GM12872 (cell line): Measurements from ENCODE around the gene VENTX.

ENCODE experiments used
- TF ChIP-seq, protein P1 (sequence below): IDR thresholded peaks from 3 replicates; pipeline ENCODE4 v1.5.1; 2011; ENCODE audit warnings: low read depth, mild to moderate bottlenecking, low read length, moderate library complexity; ENCODE audit not compliant: insufficient read depth

Gene VENTX

DNA sequence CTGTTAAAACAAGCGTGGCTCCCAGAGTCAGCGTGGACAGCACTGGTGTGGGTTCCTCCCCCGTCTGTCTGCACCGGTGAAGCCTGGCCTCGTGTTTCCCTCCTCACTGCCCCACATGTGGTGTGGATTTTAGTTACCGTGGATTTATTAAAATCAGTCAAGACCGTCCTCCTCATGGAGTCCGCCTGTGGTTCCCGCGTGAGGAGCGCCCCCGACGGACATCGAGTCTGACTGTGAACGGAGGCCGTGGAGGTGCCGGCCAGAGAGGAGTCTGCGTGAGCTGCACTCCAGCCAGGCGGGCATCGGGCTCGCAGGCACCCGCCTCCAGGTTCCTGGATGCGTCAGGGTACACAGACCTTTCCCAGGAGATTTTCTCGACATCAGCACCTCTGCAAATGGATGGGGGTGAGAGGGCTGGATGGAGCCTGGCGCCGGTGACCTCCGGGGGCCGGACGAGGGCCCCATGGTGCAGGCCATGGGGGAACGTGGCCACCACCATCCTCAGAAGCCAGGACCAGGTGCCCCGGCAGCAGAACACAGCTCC is 33.9 kb upstream of the VENTX start:
- TF ChIP-seq, protein P1, sequence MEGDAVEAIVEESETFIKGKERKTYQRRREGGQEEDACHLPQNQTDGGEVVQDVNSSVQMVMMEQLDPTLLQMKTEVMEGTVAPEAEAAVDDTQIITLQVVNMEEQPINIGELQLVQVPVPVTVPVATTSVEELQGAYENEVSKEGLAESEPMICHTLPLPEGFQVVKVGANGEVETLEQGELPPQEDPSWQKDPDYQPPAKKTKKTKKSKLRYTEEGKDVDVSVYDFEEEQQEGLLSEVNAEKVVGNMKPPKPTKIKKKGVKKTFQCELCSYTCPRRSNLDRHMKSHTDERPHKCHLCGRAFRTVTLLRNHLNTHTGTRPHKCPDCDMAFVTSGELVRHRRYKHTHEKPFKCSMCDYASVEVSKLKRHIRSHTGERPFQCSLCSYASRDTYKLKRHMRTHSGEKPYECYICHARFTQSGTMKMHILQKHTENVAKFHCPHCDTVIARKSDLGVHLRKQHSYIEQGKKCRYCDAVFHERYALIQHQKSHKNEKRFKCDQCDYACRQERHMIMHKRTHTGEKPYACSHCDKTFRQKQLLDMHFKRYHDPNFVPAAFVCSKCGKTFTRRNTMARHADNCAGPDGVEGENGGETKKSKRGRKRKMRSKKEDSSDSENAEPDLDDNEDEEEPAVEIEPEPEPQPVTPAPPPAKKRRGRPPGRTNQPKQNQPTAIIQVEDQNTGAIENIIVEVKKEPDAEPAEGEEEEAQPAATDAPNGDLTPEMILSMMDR, result no peak

DNA sequence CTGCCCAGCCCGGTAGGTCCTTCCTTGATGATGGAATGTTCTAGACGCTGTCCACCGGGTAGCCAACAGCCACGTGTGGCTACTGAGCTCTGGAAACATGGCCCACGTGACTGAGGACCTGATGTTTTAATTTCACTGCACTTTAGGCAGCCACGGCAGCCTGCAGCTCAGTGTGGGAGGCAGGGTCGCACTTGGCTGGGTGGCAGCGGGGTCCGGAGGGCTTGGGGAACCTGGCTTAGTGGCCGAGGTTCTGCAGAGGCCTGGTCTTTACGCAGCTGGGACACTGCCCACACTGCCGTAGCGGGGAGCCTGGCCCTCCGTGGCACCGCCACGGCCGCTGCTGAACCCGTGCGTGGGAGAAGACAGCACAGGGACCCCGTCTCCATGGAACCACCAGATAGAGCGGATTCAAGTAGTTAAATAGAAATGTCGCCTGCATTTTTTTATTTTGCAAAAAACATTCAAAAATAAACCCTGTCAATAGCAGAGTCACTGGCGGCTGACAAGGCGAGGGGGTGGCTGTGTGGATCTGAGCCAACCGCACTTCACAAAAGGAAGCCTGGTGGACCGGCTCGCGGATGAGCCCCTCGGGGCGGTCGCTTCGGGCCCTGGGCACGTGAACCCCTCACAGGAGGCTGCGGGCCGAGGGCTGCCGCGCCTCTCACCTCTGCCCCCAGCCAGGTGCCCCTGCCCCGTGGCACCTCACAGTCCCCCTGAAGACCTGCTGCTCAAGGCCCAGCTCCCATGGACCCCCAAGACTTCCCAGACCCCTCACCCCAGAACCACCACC is 33.2 kb upstream of the VENTX start:
- TF ChIP-seq, protein P1, result no peak

DNA sequence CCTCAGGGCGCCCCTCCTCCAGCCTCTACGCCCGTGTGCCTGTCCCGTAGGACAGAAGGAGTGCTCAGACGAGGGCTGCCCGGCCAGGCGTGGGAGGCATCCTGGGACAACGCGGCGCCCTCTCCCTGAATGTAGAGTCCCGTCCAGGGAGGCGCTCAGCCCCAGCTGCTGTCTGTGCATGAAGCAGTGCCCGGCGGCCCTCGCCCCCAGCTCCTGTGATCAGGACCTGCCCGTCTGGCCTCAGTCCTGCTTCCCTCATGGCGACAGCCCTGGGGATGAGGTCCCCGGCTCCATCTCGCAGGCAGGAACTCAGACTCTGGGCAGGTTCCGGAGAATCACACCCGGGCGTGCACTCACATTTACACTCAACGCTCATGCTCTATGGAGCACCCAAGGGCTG is 32.5 kb upstream of the VENTX start:
- TF ChIP-seq, protein P1, result no peak

DNA sequence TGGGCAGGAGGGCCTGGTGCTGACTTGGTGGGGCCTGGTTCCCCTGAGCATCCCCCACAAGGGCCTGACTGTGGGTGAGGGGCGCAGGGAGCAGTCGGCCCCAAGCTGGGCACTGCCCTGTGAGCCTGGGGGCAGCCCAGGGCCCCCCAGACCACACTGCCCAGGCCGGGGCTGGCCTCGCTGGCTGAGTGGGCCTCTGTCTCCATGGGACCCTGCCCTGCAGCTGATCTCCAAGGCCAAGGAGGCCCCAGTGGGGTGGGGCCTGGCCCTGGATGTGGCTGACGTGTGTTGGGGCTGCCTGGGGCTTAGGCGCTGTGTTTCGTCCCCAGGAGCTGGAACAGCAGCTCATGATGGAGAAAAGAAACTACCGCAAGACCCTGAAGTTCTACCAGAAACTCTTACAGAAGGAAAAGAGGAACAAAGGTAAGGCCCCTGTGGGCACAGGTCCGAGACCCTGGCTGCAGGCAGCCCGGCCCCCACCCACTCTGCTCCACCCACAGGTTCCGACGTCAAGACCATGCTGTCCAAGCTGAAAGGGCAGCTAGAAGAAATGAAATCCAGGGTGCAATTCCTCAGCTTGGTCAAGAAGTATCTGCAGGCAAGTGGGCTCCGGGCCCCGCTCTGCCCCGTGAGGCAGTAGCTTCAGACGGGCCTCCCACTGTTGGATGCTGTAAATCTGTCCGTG is 31.2 kb upstream of the VENTX start:
- TF ChIP-seq, protein P1, result no peak

DNA sequence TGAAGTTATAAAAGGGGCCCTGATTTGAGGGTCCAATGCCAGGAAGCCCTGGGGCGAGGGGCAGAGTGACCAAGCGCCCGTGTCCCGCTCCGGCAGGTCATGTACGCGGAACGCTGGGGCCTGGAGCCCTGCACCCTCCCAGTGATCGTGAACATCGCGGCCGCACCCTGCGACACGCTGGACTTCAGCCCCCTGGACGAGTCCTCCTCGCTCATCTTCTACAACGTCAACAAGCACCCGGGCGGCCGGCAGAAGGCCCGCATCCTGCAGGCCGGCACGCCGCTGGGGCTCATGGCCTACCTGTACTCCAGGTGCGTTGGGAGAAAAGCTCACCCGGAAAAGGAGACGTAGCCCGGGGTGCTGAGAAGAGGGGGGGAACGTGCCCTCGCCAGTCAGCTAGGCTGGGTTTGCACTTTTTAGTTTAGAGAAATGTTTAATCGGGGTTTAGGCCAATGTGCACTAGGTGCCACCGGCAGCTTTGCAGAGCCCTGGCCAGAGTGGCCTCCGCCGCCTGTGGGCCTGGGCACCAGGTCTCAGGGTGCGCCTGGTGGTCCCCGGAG is 30.5 kb upstream of the VENTX start:
- TF ChIP-seq, protein P1, result no peak

DNA sequence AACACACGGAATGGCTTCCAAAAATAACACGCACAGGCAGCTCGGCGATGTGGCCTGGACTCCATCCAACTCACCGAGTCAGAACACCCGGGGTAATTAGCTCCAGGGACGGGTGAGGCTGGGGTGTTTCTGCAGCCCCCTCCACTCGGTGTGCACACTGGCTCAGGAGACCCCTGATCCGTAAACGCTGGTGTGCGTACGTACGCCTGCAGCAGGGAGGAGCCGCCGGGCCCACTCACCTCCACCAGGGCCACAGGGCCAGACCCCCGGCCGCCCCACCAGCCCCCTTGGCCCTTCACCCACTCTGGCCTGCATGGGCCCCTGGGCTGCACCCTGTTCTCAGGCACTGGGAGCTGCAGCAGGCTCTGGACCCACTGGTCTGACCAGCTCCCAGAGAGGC is 30.0 kb upstream of the VENTX start:
- TF ChIP-seq, protein P1, result no peak

DNA sequence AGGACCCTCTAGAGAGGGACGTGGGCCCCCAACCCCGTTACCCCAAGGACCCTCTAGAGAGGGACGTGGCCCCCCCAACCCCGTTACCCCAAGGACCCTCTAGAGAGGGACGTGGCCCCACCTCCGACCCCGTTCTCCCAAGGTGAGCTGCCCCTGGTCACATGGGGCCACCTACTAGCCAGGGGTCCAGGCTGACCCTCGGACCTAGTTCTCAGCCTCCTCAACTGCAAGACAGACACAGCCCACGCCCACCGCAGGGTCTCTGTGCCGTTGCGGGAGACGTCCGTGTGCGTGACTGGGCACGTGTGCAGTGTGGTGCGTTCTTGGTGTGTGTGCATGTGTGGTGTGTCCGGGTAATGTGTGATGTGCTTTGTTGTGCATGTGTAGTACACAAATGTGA is 29.2 kb upstream of the VENTX start:
- TF ChIP-seq, protein P1, result no peak
